HepG2 (cell line): ENCODE measurements around the gene GPHN. TPM values are rescaled to one million over a fixed set of nuclear protein-coding genes. Genes with fewer than 3 reads are reported as not detected.
A peak's percentile ranks its signal among the peaks of the same experiment; 100 is the strongest.

Experiments
- AGO1 ChIP-seq: fragments of 200-400 bp; formaldehyde crosslinking; IDR thresholded peaks from 2 replicates; pipeline ENCODE4 v1.6.1; 2017; ENCODE audit warnings: mild to moderate bottlenecking, low read depth, low read length, moderate library complexity; ENCODE audit not compliant: poor library complexity, severe bottlenecking
- ATAD3A ChIP-seq: sonication (generic); formaldehyde crosslinking; IDR thresholded peaks from 2 replicates; pipeline ENCODE4 v1.4.0; 2020; ENCODE audit warnings: missing genetic modification reagents
- ATF5 ChIP-seq: sonication (generic); formaldehyde crosslinking; IDR thresholded peaks from 2 replicates; pipeline ENCODE4 v1.4.0; 2020; ENCODE audit warnings: mild to moderate bottlenecking, low read depth, missing genetic modification reagents
- CEBPG ChIP-seq: IDR thresholded peaks from 2 replicates; pipeline ENCODE4 v1.6.1; 2016
- ETV6 ChIP-seq: sonication (generic); formaldehyde crosslinking; conservative IDR thresholded peaks from 2 replicates; pipeline ENCODE4 v1.4.0; 2020; ENCODE audit warnings: missing genetic modification reagents
- GMEB1 ChIP-seq: sonication (generic); formaldehyde crosslinking; IDR thresholded peaks from 2 replicates; pipeline ENCODE4 v1.5.1; 2020; ENCODE audit warnings: missing genetic modification reagents, mild to moderate bottlenecking, borderline replicate concordance
- GPN1 ChIP-seq: sonication (generic); formaldehyde crosslinking; IDR thresholded peaks from 2 replicates; pipeline ENCODE4 v1.5.1; 2020; ENCODE audit warnings: missing genetic modification reagents, borderline replicate concordance
- KDM2A ChIP-seq: sonication (generic); formaldehyde crosslinking; IDR thresholded peaks from 2 replicates; pipeline ENCODE4 v1.4.0; 2020; ENCODE audit warnings: low read depth, missing genetic modification reagents, borderline replicate concordance
- KLF12 ChIP-seq: sonication (generic); formaldehyde crosslinking; IDR thresholded peaks from 2 replicates; pipeline ENCODE4 v1.4.0; 2020; ENCODE audit warnings: missing genetic modification reagents, borderline replicate concordance
- MXD3 ChIP-seq: IDR thresholded peaks from 2 replicates; pipeline ENCODE4 v1.6.1; 2016; ENCODE audit warnings: mild to moderate bottlenecking, missing biosample characterization, missing genetic modification reagents
- PAXIP1 ChIP-seq: sonication (generic); formaldehyde crosslinking; conservative IDR thresholded peaks from 2 replicates; pipeline ENCODE4 v1.4.0; 2020; ENCODE audit warnings: mild to moderate bottlenecking, missing genetic modification reagents, moderate library complexity
- POGK ChIP-seq: sonication (generic); formaldehyde crosslinking; conservative IDR thresholded peaks from 2 replicates; pipeline ENCODE4 v1.8.0; 2022; ENCODE audit warnings: mild to moderate bottlenecking, moderate library complexity, missing genetic modification reagents
- POGZ ChIP-seq: sonication (generic); formaldehyde crosslinking; IDR thresholded peaks from 2 replicates; pipeline ENCODE4 v1.4.0; 2020; ENCODE audit warnings: mild to moderate bottlenecking, missing genetic modification reagents
- PRMT3 ChIP-seq: sonication (generic); formaldehyde crosslinking; IDR thresholded peaks from 2 replicates; pipeline ENCODE4 v1.8.1; 2022; ENCODE audit warnings: low read depth, mild to moderate bottlenecking, moderate library complexity, missing genetic modification reagents, borderline replicate concordance
- SALL2 ChIP-seq: sonication (generic); formaldehyde crosslinking; IDR thresholded peaks from 2 replicates; pipeline ENCODE4 v1.8.1; 2023; ENCODE audit warnings: mild to moderate bottlenecking, missing genetic modification reagents, inconsistent platforms
- SATB2 ChIP-seq: sonication (generic); formaldehyde crosslinking; IDR thresholded peaks from 2 replicates; pipeline ENCODE4 v1.5.0; 2020; ENCODE audit warnings: missing genetic modification reagents
- THRA ChIP-seq: sonication (generic); formaldehyde crosslinking; IDR thresholded peaks from 2 replicates; pipeline ENCODE4 v1.4.0; 2020; ENCODE audit warnings: missing genetic modification reagents, borderline replicate concordance
- ZNF101 ChIP-seq: sonication (generic); formaldehyde crosslinking; IDR thresholded peaks from 2 replicates; pipeline ENCODE4 v1.4.0; 2020; ENCODE audit warnings: mild to moderate bottlenecking, low read depth, missing genetic modification reagents, borderline replicate concordance
- ZNF230 ChIP-seq: sonication (generic); formaldehyde crosslinking; IDR thresholded peaks from 2 replicates; pipeline ENCODE4 v1.4.0; 2020; ENCODE audit warnings: mild to moderate bottlenecking, missing genetic modification reagents
- ZNF235 ChIP-seq: sonication (generic); formaldehyde crosslinking; IDR thresholded peaks from 2 replicates; pipeline ENCODE4 v1.8.1; 2023; ENCODE audit warnings: mild to moderate bottlenecking, missing genetic modification reagents, borderline replicate concordance
- polyA plus RNA-seq, 8 experiments: library from polyadenylated mRNA; depleted of rRNA in 3 of 8; stranded (reverse) in 7 of 8; unstranded in 1 of 8; fragments of >200 nt; fragmentation: Illumina TruSeq in 4 of 8; extraction: Trizol in 4 of 8; gene quantifications; 2 replicates each; pipeline versions ENCODE4 v1.2.1 to v1.2.3, GENCODE V29; 2011 to 2016; ENCODE audit warnings: low read depth in 4 of 8, missing spikeins in 1 of 8, mixed read lengths in 1 of 8; ENCODE audit not compliant: insufficient read depth in 1 of 8
- total RNA-seq, 5 experiments: library from RNA; depleted of rRNA; stranded (reverse); fragments of >200 nt; fragmentation: Illumina TruSeq; extraction: Trizol; gene quantifications; 2 replicates each; pipeline ENCODE4 v1.2.3, GENCODE V29; 2016; ENCODE audit warnings: low read depth in 1 of 5

The GPHN gene
- total and polyA plus RNA-seq, 2 of the 13 experiments (the other 11 are each of a cell fraction or from before 2014, with no cell fraction given) = 12.7 to 19.2 TPM

- TF ChIP-seq ZNF101 = no peak
- peak; percentile 64 for TF ChIP-seq CEBPG
- no peak for TF ChIP-seq ZNF230 (CRISPR knock-in tag)
- TF ChIP-seq AGO1 = no peak
- TF ChIP-seq POGZ = 0 out of 2 replicates have a peak, but pooled peaks have one; percentile 17
- no peak for TF ChIP-seq ETV6 (CRISPR knock-in tag)
- no peak for TF ChIP-seq SALL2
- no peak for TF ChIP-seq GPN1
- no peak for TF ChIP-seq KLF12 (CRISPR knock-in tag)
- no peak for TF ChIP-seq MXD3 (CRISPR knock-in tag)
- TF ChIP-seq ATAD3A (CRISPR knock-in tag) = no peak
- no peak for TF ChIP-seq ZNF235 (CRISPR knock-in tag)
- no peak for TF ChIP-seq ATF5 (CRISPR knock-in tag)
- no peak for TF ChIP-seq GMEB1 (CRISPR knock-in tag)
- TF ChIP-seq POGK (CRISPR knock-in tag) = no peak
- TF ChIP-seq SATB2 (CRISPR knock-in tag) = no peak
- TF ChIP-seq KDM2A = no peak
- TF ChIP-seq THRA (CRISPR knock-in tag) = no peak
- TF ChIP-seq PAXIP1 (CRISPR knock-in tag) = peak; percentile 45; the same call in 1 of the 2 replicates
- TF ChIP-seq PRMT3 (CRISPR knock-in tag) = no peak
These were observed 351.2 kb downstream of the GPHN start (continued) for GRCh38 chr14:66859063-66859671.
